ENCODE data around the gene TLR2. TPM values are rescaled to one million over a fixed set of nuclear protein-coding genes. Genes with fewer than 3 reads are reported as not detected.

TLR2 gene
- total and polyA plus RNA-seq, 4 donors = 2.9 to 15.6 (median 6.2) TPM

- no peak for TF ChIP-seq ATF3 (IDR thresholded peaks at IDR 0.05)
- TF ChIP-seq SP1 (IDR thresholded peaks at IDR 0.05) = no peak
- TF ChIP-seq RAD21 (IDR thresholded peaks at IDR 0.05) = no peak
- TF ChIP-seq HNF4A (conservative IDR thresholded peaks at IDR 0.05) = no peak
- no peak for TF ChIP-seq FOXA2 (IDR thresholded peaks at IDR 0.05)
- TF ChIP-seq GABPA (IDR thresholded peaks at IDR 0.05 in 1 of 2, conservative IDR thresholded peaks at IDR 0.05 in 1 of 2) = no peak
- TF ChIP-seq, protein P1, sequence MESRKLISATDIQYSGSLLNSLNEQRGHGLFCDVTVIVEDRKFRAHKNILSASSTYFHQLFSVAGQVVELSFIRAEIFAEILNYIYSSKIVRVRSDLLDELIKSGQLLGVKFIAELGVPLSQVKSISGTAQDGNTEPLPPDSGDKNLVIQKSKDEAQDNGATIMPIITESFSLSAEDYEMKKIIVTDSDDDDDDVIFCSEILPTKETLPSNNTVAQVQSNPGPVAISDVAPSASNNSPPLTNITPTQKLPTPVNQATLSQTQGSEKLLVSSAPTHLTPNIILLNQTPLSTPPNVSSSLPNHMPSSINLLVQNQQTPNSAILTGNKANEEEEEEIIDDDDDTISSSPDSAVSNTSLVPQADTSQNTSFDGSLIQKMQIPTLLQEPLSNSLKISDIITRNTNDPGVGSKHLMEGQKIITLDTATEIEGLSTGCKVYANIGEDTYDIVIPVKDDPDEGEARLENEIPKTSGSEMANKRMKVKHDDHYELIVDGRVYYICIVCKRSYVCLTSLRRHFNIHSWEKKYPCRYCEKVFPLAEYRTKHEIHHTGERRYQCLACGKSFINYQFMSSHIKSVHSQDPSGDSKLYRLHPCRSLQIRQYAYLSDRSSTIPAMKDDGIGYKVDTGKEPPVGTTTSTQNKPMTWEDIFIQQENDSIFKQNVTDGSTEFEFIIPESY (IDR thresholded peaks at IDR 0.05) = no peak
- TF ChIP-seq RXRA (IDR thresholded peaks at IDR 0.05) = no peak
- no peak for TF ChIP-seq YY1 (IDR thresholded peaks at IDR 0.05)
- DNase-seq (ENCODE audit: low spot score) = no peak
- Histone ChIP-seq H3K36me3 (ENCODE audit: control insufficient read depth in 4 of 4, insufficient read depth in 3 of 4, low read depth in 1 of 4, low read length in 3 of 4) (no peaks in the 10 kb centered on the region), H3K4me3 (ENCODE audit: low read depth in 1 of 3, low read length in 3 of 3) (no peak overlapping the region), H3K27me3 (ENCODE audit: control insufficient read depth in 4 of 4, insufficient read depth in 4 of 4, low read length in 3 of 4) (no peaks in the 10 kb centered on the region), H3K9ac (ENCODE audit: low read depth in 1 of 2, low read length in 2 of 2) (no peak overlapping the region), H3K4me1 (ENCODE audit: control insufficient read depth in 4 of 4, insufficient read depth in 4 of 4, low read length in 3 of 4) (peaks cover 3 to 10% (median 7%) of the 10 kb centered on the region in 4 donors), H3K9me3 (ENCODE audit: control insufficient read depth in 4 of 4, low read length in 3 of 4) (no peaks in the 10 kb centered on the region), H3K27ac (ENCODE audit: low read depth in 1 of 2, low read length in 2 of 2) (no peak overlapping the region)
- 89% methylated on average over 2 of the region's 2 CpGs for WGBS
Observed at GRCh38 chr4:153729895-153730294, 45.8 kb downstream of the TLR2 start.

DNA sequence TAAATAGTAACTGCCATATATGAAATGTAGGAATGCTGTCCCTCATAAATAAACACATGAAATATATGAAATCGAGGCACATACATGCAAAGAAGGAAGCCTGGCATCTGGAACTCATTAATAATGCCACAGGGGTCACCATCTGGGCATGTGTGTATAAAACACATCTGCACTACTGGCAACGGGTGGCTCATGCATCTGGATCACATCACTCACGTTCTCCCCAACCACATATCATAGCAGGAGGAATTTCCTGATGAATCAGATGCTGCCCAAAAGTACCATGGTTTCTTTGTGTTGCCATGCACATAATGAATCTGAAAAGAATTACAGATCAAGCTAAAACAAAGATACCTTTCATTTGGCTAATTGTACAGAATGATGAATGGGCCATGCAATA lies 47.2 kb downstream of the TLR2 start:
- Histone ChIP-seq H3K9me3 (ENCODE audit: control insufficient read depth in 4 of 4, low read length in 3 of 4) (no peaks in the 10 kb centered on the region), H3K36me3 (ENCODE audit: control insufficient read depth in 4 of 4, insufficient read depth in 3 of 4, low read depth in 1 of 4, low read length in 3 of 4) (no peaks in the 10 kb centered on the region), H3K4me1 (ENCODE audit: control insufficient read depth in 4 of 4, insufficient read depth in 4 of 4, low read length in 3 of 4) (no peaks in the 10 kb centered on the region), H3K9ac (ENCODE audit: low read depth in 1 of 2, low read length in 2 of 2) (no peak overlapping the region), H3K27ac (ENCODE audit: low read depth in 1 of 2, low read length in 2 of 2) (no peak overlapping the region), H3K4me3 (ENCODE audit: low read depth in 1 of 3, low read length in 3 of 3) (no peak overlapping the region), H3K27me3 (ENCODE audit: control insufficient read depth in 4 of 4, insufficient read depth in 4 of 4, low read length in 3 of 4) (no peaks in the 10 kb centered on the region)
- TF ChIP-seq ATF3 (IDR thresholded peaks at IDR 0.05) (no peak), RAD21 (IDR thresholded peaks at IDR 0.05) (no peak), HNF4A (conservative IDR thresholded peaks at IDR 0.05) (no peak), REST (IDR thresholded peaks at IDR 0.05) (no peak), FOXA2 (IDR thresholded peaks at IDR 0.05) (no peak)
- TF ChIP-seq, protein P2, sequence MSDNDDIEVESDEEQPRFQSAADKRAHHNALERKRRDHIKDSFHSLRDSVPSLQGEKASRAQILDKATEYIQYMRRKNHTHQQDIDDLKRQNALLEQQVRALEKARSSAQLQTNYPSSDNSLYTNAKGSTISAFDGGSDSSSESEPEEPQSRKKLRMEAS (IDR thresholded peaks at IDR 0.05) = no peak
- WGBS = 41% methylated on average over 3 of the region's 3 CpGs
- no peak for DNase-seq (ENCODE audit: low spot score)
